HepG2 (cell line): ENCODE data around the gene CDC123. TPM values are rescaled to one million over a fixed set of nuclear protein-coding genes. Genes with fewer than 3 reads are reported as not detected.

Source experiments
- ATF4 ChIP-seq, 2 experiments: fragments of 450-650 bp in 1 of 2; sonication (generic) in 1 of 2; formaldehyde crosslinking; IDR thresholded peaks; 2 replicates each; pipeline versions ENCODE4 v1.5.0 to v1.8.0; 2020 to 2022; ENCODE audit warnings: mild to moderate bottlenecking in 1 of 2, missing genetic modification reagents in 1 of 2
- GATAD1 ChIP-seq: IDR thresholded peaks from 2 replicates; pipeline ENCODE4 v1.6.1; 2016; ENCODE audit warnings: missing genetic modification reagents, missing compliant biosample characterization
- HDAC1 ChIP-seq: sonication (generic); formaldehyde crosslinking; IDR thresholded peaks from 2 replicates; pipeline ENCODE4 v1.5.1; 2020; ENCODE audit warnings: mild to moderate bottlenecking, missing genetic modification reagents
- HOXA3 ChIP-seq: sonication (generic); formaldehyde crosslinking; IDR thresholded peaks from 2 replicates; pipeline ENCODE4 v1.5.0; 2020; ENCODE audit warnings: missing genetic modification reagents
- MEF2D ChIP-seq: sonication (generic); formaldehyde crosslinking; IDR thresholded peaks from 2 replicates; pipeline ENCODE4 v1.5.1; 2020; ENCODE audit warnings: mild to moderate bottlenecking, missing genetic modification reagents
- NBN ChIP-seq: fragments of 450-650 bp; conservative IDR thresholded peaks from 2 replicates; pipeline ENCODE4 v1.6.1; 2017
- NR2F6 ChIP-seq, 2 experiments: IDR thresholded peaks; 2 replicates each; pipeline ENCODE4 v1.6.1; 2016; ENCODE audit warnings: antibody characterized with exemption in 1 of 2, mild to moderate bottlenecking in 1 of 2
- POGZ ChIP-seq: sonication (generic); formaldehyde crosslinking; IDR thresholded peaks from 2 replicates; pipeline ENCODE4 v1.4.0; 2020; ENCODE audit warnings: mild to moderate bottlenecking, missing genetic modification reagents
- RARA ChIP-seq: IDR thresholded peaks from 2 replicates; pipeline ENCODE4 v1.6.1; 2016; ENCODE audit warnings: missing genetic modification reagents, missing compliant biosample characterization
- RERE ChIP-seq: IDR thresholded peaks from 2 replicates; pipeline ENCODE4 v1.6.1; 2016; ENCODE audit warnings: low read depth, missing genetic modification reagents, missing compliant biosample characterization
- RFXAP ChIP-seq: sonication (generic); formaldehyde crosslinking; IDR thresholded peaks from 2 replicates; pipeline ENCODE4 v1.4.0; 2020; ENCODE audit warnings: missing genetic modification reagents, borderline replicate concordance
- TEAD3 ChIP-seq: optimal IDR thresholded peaks from 2 replicates; pipeline ENCODE3; 2016; ENCODE audit warnings: borderline replicate concordance
- ZNF609 ChIP-seq: sonication (generic); formaldehyde crosslinking; IDR thresholded peaks from 2 replicates; pipeline ENCODE4 v1.4.0; 2020; ENCODE audit warnings: mild to moderate bottlenecking, missing genetic modification reagents, borderline replicate concordance
- ZNF639 ChIP-seq: conservative IDR thresholded peaks from 2 replicates; pipeline ENCODE4 v1.6.1; 2018; ENCODE audit warnings: missing genetic modification reagents
- ZNF770 ChIP-seq: sonication (generic); formaldehyde crosslinking; IDR thresholded peaks from 2 replicates; pipeline ENCODE4 v1.5.0; 2020; ENCODE audit warnings: mild to moderate bottlenecking, missing genetic modification reagents
- polyA plus RNA-seq, 8 experiments: library from polyadenylated mRNA; depleted of rRNA in 3 of 8; stranded (reverse) in 7 of 8; unstranded in 1 of 8; fragments of >200 nt; fragmentation: Illumina TruSeq in 4 of 8; extraction: Trizol in 4 of 8; gene quantifications; 2 replicates each; pipeline versions ENCODE4 v1.2.1 to v1.2.3, GENCODE V29; 2011 to 2016; ENCODE audit warnings: low read depth in 4 of 8, missing spikeins in 1 of 8, mixed read lengths in 1 of 8; ENCODE audit not compliant: insufficient read depth in 1 of 8
- total RNA-seq, 5 experiments: library from RNA; depleted of rRNA; stranded (reverse); fragments of >200 nt; fragmentation: Illumina TruSeq; extraction: Trizol; gene quantifications; 2 replicates each; pipeline ENCODE4 v1.2.3, GENCODE V29; 2016; ENCODE audit warnings: low read depth in 1 of 5

The CDC123 gene
- total and polyA plus RNA-seq, 2 of the 13 experiments (the other 11 are each of a cell fraction or from before 2014, with no cell fraction given), result 63.3 to 153 TPM

GRCh38 chr10:12238821-12239220 is 42.8 kb downstream of the CDC123 start (continued):
- 0 out of 2 replicates have a peak, but pooled peaks have one; percentile 18 for TF ChIP-seq ZNF609 (CRISPR knock-in tag)
- 0 out of 2 replicates have a peak, but pooled peaks have one; percentile 18 for TF ChIP-seq RERE (CRISPR knock-in tag)
- TF ChIP-seq POGZ (CRISPR knock-in tag), result peak; percentile 76; the same call in 1 of the 2 replicates
- 0 out of 2 replicates have a peak, but pooled peaks have one; percentile 10 for TF ChIP-seq NR2F6 (IDR thresholded peaks at IDR 0.05)
- TF ChIP-seq NR2F6 (CRISPR knock-in tag; IDR thresholded peaks at IDR 0.05), result peak; percentile 43; the same call in 1 of the 2 replicates
- TF ChIP-seq NBN, result no peak
- peak in 1 of 2 experiments; percentile 23; a peak in 1 of 4 replicates for TF ChIP-seq ATF4 (CRISPR knock-in tag; IDR thresholded peaks at IDR 0.05)
- peak; percentile 55; the same call in 1 of the 2 replicates for TF ChIP-seq HDAC1 (CRISPR knock-in tag)
- TF ChIP-seq TEAD3 (CRISPR knock-in tag), result peak; percentile 83
- no peak for TF ChIP-seq ZNF639
- peak; percentile 91 for TF ChIP-seq ZNF770
- TF ChIP-seq MEF2D (CRISPR knock-in tag), result peak; percentile 62; the same call in 1 of the 2 replicates
- TF ChIP-seq RARA (CRISPR knock-in tag), result peak; percentile 43; the same call in 1 of the 2 replicates
- no peak for TF ChIP-seq RFXAP (CRISPR knock-in tag)
- 0 out of 2 replicates have a peak, but pooled peaks have one; percentile 19 for TF ChIP-seq GATAD1 (CRISPR knock-in tag)
- TF ChIP-seq HOXA3 (CRISPR knock-in tag), result peak; percentile 50; the same call in 1 of the 2 replicates
